ENCODE results near the gene LEFTY1.

GRCh38 chr1:225865514-225865913 lies 23.4 kb downstream of the LEFTY1 start:
- TF ChIP-seq, protein P1, sequence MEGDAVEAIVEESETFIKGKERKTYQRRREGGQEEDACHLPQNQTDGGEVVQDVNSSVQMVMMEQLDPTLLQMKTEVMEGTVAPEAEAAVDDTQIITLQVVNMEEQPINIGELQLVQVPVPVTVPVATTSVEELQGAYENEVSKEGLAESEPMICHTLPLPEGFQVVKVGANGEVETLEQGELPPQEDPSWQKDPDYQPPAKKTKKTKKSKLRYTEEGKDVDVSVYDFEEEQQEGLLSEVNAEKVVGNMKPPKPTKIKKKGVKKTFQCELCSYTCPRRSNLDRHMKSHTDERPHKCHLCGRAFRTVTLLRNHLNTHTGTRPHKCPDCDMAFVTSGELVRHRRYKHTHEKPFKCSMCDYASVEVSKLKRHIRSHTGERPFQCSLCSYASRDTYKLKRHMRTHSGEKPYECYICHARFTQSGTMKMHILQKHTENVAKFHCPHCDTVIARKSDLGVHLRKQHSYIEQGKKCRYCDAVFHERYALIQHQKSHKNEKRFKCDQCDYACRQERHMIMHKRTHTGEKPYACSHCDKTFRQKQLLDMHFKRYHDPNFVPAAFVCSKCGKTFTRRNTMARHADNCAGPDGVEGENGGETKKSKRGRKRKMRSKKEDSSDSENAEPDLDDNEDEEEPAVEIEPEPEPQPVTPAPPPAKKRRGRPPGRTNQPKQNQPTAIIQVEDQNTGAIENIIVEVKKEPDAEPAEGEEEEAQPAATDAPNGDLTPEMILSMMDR (IDR thresholded peaks at IDR 0.05; ENCODE audit: extremely low read depth in 1 of 2, insufficient read depth in 1 of 2, low read depth in 1 of 2, low read length in 2 of 2) = no peak
- TF ChIP-seq POLR2AphosphoS5 (IDR thresholded peaks at IDR 0.05; ENCODE audit: insufficient read depth, low read depth, low read length) = no peak
- TF ChIP-seq EZH2 (IDR thresholded peaks at IDR 0.05; ENCODE audit: borderline replicate concordance, low read depth, low read length, severe bottlenecking) = no peak
- TF ChIP-seq POLR2A (IDR thresholded peaks at IDR 0.05; ENCODE audit: low read depth, low read length) = no peak
- no peak for TF ChIP-seq FOS (IDR thresholded peaks at IDR 0.05; ENCODE audit: borderline replicate concordance, insufficient read depth, low read length)
- no peak for TF ChIP-seq MAX (IDR thresholded peaks at IDR 0.05; ENCODE audit: insufficient read depth, insufficient read length)
- no peak for TF ChIP-seq GATA2 (IDR thresholded peaks at IDR 0.05; ENCODE audit: insufficient read depth, insufficient read length, low read depth, low read length)
- TF ChIP-seq JUN (IDR thresholded peaks at IDR 0.05; ENCODE audit: borderline replicate concordance, insufficient read depth, insufficient read length, low read depth) = no peak
- TF ChIP-seq MYC (IDR thresholded peaks at IDR 0.05; ENCODE audit: low read depth, low read length) = no peak
